GM12865 (cell line): Measurements from ENCODE around the gene HSDL2.
A peak's percentile ranks its signal among the peaks of the same experiment; 100 is the strongest.

Source experiments
- DNase-seq: peaks from one replicate; pipeline ENCODE4 v3.0.0; 2010; ENCODE audit warnings: low read depth
- H3K4me3 ChIP-seq: 2 replicates; pipeline ENCODE4 v1.5.1; 2011; ENCODE audit warnings: mild to moderate bottlenecking, low read depth, low read length, control low read depth
- TF ChIP-seq, protein P1 (sequence below): IDR thresholded peaks from 2 replicates; pipeline ENCODE4 v1.5.1; 2011; ENCODE audit warnings: low read length, control low read depth, low read depth, inconsistent platforms; ENCODE audit not compliant: insufficient read depth; ENCODE audit errors: missing control alignments

Gene HSDL2

DNA sequence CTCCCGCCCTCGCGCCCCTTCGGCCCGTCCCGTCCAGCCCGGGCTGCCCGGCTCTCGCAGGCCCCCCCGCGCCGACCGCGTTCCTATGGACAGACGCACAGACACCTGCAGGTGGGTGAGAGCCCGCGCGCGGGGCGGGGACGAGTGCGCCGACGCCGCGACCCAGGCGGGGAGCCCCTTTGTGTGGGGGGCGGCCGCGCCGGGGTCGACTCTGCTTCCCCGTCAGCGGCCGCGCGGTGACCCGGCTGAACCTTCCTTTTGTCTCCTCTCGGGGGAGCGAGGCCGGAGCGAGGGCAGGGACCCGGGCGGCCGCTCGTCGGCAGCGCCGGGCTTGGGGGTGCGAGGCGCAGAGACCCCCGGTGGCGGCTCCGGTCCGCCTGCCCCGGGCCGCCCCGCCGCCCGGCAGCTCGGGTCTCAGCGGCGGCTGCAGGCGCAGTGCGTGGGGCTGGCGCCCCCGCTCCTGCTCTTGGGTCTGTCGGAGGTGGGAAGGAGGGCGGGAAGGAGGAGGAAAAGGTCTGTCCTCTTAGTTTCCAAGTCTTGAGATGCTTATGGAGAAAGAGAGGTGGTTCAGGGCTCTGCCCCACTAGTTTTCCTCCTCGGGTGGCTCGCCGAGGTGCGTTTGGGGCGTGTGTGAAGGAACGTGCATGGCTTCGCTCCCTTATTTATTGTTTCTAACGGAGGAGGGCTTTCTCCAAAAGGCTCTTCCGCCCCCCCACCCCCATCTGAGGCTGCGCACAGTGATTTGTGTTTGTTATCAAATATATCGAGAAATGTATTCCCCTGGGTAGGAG, 107.3 kb downstream of the HSDL2 start:
- DNase-seq = peak; percentile 73
- TF ChIP-seq, protein P1, sequence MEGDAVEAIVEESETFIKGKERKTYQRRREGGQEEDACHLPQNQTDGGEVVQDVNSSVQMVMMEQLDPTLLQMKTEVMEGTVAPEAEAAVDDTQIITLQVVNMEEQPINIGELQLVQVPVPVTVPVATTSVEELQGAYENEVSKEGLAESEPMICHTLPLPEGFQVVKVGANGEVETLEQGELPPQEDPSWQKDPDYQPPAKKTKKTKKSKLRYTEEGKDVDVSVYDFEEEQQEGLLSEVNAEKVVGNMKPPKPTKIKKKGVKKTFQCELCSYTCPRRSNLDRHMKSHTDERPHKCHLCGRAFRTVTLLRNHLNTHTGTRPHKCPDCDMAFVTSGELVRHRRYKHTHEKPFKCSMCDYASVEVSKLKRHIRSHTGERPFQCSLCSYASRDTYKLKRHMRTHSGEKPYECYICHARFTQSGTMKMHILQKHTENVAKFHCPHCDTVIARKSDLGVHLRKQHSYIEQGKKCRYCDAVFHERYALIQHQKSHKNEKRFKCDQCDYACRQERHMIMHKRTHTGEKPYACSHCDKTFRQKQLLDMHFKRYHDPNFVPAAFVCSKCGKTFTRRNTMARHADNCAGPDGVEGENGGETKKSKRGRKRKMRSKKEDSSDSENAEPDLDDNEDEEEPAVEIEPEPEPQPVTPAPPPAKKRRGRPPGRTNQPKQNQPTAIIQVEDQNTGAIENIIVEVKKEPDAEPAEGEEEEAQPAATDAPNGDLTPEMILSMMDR = no peak
- H3K4me3 ChIP-seq = peak overlapping the region; percentile 67

GRCh38 chr9:112487799-112488340, 108.0 kb downstream of the HSDL2 start:
- peak overlapping the region; percentile 67 for H3K4me3 ChIP-seq
- peak; percentile 7 for DNase-seq
- TF ChIP-seq, protein P1 = no peak

DNA sequence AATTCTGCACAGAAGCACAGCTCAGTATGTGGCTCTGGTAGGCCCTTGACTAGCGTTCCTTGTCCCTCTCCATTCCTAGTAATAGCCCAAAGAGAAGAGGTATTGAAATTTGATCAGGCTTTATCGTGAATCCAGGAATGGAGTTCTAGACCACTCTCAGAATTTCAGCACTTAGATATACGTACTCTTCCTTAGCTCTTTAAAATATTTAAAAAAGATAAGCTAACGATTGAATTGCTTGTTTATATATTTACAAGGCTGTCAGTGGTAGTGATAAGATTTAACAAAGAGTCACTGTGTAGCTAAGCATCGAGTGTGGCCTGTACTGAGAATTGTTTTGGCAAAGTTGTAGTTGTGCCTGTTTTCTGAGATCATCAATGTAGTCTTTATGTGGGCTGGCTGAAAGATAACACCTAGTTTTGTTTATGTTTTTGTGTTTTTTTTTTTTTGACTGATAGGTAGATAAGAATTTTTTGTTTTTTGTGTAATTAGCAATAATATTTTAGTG, 109.2 kb downstream of the HSDL2 start:
- no peak overlapping the region for H3K4me3 ChIP-seq
- DNase-seq = no peak
- TF ChIP-seq, protein P1 = no peak

- DNase-seq = no peak
- no peak overlapping the region for H3K4me3 ChIP-seq
- TF ChIP-seq, protein P1 = no peak
Measured at GRCh38 chr9:112489876-112490666, 110.2 kb downstream of the HSDL2 start.

GRCh38 chr9:112493393-112494137, 113.7 kb downstream of the HSDL2 start:
- no peak for DNase-seq
- H3K4me3 ChIP-seq = no peak overlapping the region
- TF ChIP-seq, protein P1 = no peak

- no peak overlapping the region for H3K4me3 ChIP-seq
- TF ChIP-seq, protein P1 = no peak
- DNase-seq = no peak
Measured at GRCh38 chr9:112494153-112494552, 114.2 kb downstream of the HSDL2 start.
